ENCODE measurements around the gene SECISBP2.

The SECISBP2 gene

DNA sequence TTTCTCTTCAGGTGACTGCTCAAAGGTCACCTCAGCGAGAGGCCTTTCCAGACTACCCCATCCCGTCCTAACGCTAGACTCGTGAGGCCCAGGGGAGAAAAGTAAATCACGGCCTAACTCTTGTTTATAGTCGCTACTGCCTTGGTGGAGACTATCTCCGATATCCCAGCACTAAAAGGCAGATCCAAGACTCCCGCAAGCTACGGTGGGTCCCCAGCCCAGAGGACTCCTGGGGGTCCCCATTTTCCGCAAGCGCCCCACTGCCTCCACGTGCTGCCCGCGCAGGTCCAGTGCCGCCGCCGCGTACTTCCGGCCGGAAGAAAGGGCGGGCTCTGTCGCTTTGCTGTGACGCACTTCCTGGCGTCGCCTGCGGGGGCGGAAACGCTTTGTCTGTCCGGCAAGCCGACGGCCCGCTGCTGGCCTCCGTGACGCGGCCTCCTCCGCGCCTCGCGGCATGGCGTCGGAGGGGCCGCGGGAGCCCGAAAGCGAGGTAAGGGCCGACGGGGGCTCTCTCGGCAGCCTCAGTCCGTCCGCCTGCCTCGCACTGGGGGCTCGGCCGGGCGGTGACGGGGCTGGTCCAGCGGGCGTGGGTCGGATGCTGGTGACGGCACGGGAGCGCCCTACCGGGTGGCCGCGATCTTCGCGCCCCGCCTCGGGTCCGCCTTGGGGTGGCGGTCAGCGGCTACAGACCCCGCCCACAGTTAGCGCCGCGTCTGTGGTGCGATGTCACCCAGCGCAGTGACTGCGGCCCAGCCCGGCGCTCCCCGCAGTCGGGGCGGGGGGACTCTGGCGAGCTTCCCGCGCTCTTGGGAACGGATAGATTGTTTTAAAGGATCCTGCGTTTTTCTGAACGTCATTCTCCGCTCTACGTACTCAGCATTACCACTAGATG, at the start of gene SECISBP2 (continued):
- TF ChIP-seq, protein P1, sequence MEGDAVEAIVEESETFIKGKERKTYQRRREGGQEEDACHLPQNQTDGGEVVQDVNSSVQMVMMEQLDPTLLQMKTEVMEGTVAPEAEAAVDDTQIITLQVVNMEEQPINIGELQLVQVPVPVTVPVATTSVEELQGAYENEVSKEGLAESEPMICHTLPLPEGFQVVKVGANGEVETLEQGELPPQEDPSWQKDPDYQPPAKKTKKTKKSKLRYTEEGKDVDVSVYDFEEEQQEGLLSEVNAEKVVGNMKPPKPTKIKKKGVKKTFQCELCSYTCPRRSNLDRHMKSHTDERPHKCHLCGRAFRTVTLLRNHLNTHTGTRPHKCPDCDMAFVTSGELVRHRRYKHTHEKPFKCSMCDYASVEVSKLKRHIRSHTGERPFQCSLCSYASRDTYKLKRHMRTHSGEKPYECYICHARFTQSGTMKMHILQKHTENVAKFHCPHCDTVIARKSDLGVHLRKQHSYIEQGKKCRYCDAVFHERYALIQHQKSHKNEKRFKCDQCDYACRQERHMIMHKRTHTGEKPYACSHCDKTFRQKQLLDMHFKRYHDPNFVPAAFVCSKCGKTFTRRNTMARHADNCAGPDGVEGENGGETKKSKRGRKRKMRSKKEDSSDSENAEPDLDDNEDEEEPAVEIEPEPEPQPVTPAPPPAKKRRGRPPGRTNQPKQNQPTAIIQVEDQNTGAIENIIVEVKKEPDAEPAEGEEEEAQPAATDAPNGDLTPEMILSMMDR (tag by site-specific recombination; IDR thresholded peaks at IDR 0.05) = peak; percentile 37; the same call in 1 of the 2 replicates
- no peak for TF ChIP-seq ZNF544 (tag by site-specific recombination; IDR thresholded peaks at IDR 0.05)
- TF ChIP-seq KLF8 (tag by site-specific recombination; IDR thresholded peaks at IDR 0.05) = peak; percentile 91
- peak; percentile 26; the same call in 1 of the 2 replicates for TF ChIP-seq ZNF843 (tag by site-specific recombination; IDR thresholded peaks at IDR 0.05)
- TF ChIP-seq, protein P2, sequence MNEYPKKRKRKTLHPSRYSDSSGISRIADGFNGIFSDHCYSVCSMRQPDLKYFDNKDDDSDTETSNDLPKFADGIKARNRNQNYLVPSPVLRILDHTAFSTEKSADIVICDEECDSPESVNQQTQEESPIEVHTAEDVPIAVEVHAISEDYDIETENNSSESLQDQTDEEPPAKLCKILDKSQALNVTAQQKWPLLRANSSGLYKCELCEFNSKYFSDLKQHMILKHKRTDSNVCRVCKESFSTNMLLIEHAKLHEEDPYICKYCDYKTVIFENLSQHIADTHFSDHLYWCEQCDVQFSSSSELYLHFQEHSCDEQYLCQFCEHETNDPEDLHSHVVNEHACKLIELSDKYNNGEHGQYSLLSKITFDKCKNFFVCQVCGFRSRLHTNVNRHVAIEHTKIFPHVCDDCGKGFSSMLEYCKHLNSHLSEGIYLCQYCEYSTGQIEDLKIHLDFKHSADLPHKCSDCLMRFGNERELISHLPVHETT (tag by site-specific recombination; IDR thresholded peaks at IDR 0.05) = peak; percentile 74
- peak; percentile 13; the same call in 1 of the 2 replicates for TF ChIP-seq ZNF394 (tag by site-specific recombination; IDR thresholded peaks at IDR 0.05; ENCODE audit: borderline replicate concordance)
- TF ChIP-seq ZSCAN30 (tag by site-specific recombination; IDR thresholded peaks at IDR 0.05) = peak; percentile 78
- peak; percentile 20; the same call in 1 of the 2 replicates for TF ChIP-seq KLF7 (tag by site-specific recombination; IDR thresholded peaks at IDR 0.05; ENCODE audit: borderline replicate concordance)
- TF ChIP-seq ZNF747 (tag by site-specific recombination; IDR thresholded peaks at IDR 0.05) = no peak
- TF ChIP-seq, protein P3, sequence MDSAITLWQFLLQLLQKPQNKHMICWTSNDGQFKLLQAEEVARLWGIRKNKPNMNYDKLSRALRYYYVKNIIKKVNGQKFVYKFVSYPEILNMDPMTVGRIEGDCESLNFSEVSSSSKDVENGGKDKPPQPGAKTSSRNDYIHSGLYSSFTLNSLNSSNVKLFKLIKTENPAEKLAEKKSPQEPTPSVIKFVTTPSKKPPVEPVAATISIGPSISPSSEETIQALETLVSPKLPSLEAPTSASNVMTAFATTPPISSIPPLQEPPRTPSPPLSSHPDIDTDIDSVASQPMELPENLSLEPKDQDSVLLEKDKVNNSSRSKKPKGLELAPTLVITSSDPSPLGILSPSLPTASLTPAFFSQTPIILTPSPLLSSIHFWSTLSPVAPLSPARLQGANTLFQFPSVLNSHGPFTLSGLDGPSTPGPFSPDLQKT (IDR thresholded peaks at IDR 0.05; ENCODE audit: borderline replicate concordance, low read depth, low read length) = peak; percentile 92
- peak; percentile 85 for TF ChIP-seq ZNF600 (tag by site-specific recombination; IDR thresholded peaks at IDR 0.05)
- TF ChIP-seq, protein P4, sequence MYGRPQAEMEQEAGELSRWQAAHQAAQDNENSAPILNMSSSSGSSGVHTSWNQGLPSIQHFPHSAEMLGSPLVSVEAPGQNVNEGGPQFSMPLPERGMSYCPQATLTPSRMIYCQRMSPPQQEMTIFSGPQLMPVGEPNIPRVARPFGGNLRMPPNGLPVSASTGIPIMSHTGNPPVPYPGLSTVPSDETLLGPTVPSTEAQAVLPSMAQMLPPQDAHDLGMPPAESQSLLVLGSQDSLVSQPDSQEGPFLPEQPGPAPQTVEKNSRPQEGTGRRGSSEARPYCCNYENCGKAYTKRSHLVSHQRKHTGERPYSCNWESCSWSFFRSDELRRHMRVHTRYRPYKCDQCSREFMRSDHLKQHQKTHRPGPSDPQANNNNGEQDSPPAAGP (tag by site-specific recombination; IDR thresholded peaks at IDR 0.05) = 0 out of 2 replicates have a peak, but pooled peaks have one; percentile 59
- 0 out of 2 replicates have a peak, but pooled peaks have one; percentile 60 for TF ChIP-seq ZNF610 (tag by site-specific recombination; IDR thresholded peaks at IDR 0.05; ENCODE audit: borderline replicate concordance)
- 0 out of 2 replicates have a peak, but pooled peaks have one; percentile 31 for TF ChIP-seq ZNF2 (tag by site-specific recombination; IDR thresholded peaks at IDR 0.05)
- peak; percentile 59 for TF ChIP-seq KLF1 (tag by site-specific recombination; IDR thresholded peaks at IDR 0.05)
- TF ChIP-seq ZNF37A (tag by site-specific recombination; IDR thresholded peaks at IDR 0.05) = no peak
- TF ChIP-seq, protein P5, sequence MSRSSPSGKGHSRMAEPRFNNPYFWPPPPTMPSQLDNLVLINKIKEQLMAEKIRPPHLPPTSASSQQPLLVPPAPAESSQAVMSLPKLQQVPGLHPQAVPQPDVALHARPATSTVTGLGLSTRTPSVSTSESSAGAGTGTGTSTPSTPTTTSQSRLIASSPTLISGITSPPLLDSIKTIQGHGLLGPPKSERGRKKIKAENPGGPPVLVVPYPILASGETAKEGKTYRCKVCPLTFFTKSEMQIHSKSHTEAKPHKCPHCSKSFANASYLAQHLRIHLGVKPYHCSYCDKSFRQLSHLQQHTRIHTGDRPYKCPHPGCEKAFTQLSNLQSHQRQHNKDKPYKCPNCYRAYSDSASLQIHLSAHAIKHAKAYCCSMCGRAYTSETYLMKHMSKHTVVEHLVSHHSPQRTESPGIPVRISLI (tag by site-specific recombination; IDR thresholded peaks at IDR 0.05) = no peak
- TF ChIP-seq ZNF184 (tag by site-specific recombination; IDR thresholded peaks at IDR 0.05) = no peak
- TF ChIP-seq ZNF658 (tag by site-specific recombination; IDR thresholded peaks at IDR 0.05) = no peak
- TF ChIP-seq, protein P6, sequence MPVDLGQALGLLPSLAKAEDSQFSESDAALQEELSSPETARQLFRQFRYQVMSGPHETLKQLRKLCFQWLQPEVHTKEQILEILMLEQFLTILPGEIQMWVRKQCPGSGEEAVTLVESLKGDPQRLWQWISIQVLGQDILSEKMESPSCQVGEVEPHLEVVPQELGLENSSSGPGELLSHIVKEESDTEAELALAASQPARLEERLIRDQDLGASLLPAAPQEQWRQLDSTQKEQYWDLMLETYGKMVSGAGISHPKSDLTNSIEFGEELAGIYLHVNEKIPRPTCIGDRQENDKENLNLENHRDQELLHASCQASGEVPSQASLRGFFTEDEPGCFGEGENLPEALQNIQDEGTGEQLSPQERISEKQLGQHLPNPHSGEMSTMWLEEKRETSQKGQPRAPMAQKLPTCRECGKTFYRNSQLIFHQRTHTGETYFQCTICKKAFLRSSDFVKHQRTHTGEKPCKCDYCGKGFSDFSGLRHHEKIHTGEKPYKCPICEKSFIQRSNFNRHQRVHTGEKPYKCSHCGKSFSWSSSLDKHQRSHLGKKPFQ (tag by site-specific recombination; IDR thresholded peaks at IDR 0.05) = 0 out of 2 replicates have a peak, but pooled peaks have one; percentile 13
- TF ChIP-seq, protein P7, sequence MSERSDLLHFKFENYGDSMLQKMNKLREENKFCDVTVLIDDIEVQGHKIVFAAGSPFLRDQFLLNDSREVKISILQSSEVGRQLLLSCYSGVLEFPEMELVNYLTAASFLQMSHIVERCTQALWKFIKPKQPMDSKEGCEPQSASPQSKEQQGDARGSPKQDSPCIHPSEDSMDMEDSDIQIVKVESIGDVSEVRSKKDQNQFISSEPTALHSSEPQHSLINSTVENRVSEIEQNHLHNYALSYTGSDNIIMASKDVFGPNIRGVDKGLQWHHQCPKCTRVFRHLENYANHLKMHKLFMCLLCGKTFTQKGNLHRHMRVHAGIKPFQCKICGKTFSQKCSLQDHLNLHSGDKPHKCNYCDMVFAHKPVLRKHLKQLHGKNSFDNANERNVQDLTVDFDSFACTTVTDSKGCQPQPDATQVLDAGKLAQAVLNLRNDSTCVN (tag by site-specific recombination; optimal IDR thresholded peaks at IDR 0.05) = peak; percentile 86
- no peak for TF ChIP-seq ZSCAN23 (tag by site-specific recombination; IDR thresholded peaks at IDR 0.05)
- peak; percentile 35; the same call in 1 of the 2 replicates for TF ChIP-seq ZNF335 (tag by site-specific recombination; conservative IDR thresholded peaks at IDR 0.05)
- peak; percentile 19; the same call in 1 of the 2 replicates for TF ChIP-seq ZNF324 (tag by site-specific recombination; IDR thresholded peaks at IDR 0.05)
- peak; percentile 29; the same call in 1 of the 2 replicates for TF ChIP-seq ZIC2 (tag by site-specific recombination; IDR thresholded peaks at IDR 0.05)
- peak; percentile 36 for TF ChIP-seq ZBTB21 (tag by site-specific recombination; IDR thresholded peaks at IDR 0.05)
